B cell (primary cell): ENCODE results near the gene CERS6.

ENCODE experiments used
- EZH2 ChIP-seq: IDR thresholded peaks from 2 replicates; pipeline ENCODE4 v1.6.1; 2012; ENCODE audit warnings: borderline replicate concordance, low read depth, mild to moderate bottlenecking, moderate library complexity, low read length; ENCODE audit not compliant: insufficient read depth, poor library complexity, severe bottlenecking
- TF ChIP-seq, protein P1 (sequence below): fragments of 200-600 bp; IDR thresholded peaks from one replicate; pipeline ENCODE4 v1.8.0; 2022; ENCODE audit warnings: antibody characterized with exemption, mild to moderate bottlenecking

DNA sequence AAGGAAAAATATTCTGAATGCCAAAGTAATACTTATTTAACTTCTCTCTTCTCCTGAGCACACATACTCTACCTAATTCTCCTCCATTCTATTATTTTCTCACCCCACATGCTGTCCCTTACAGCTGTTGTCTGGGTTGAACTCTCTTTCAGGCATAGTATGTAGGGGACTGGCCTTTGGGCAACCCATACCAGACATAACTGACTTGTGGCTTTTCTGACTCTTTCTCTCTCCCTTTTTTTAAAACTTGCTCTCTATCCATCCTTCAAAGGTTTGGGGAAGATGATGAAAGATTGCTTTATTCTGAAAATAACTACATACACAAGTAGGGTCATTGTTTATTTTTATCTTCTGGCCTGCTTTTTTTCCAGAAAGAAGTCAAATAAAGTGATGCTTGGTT is 276.4 kb downstream of the CERS6 start:
- TF ChIP-seq, protein P1, sequence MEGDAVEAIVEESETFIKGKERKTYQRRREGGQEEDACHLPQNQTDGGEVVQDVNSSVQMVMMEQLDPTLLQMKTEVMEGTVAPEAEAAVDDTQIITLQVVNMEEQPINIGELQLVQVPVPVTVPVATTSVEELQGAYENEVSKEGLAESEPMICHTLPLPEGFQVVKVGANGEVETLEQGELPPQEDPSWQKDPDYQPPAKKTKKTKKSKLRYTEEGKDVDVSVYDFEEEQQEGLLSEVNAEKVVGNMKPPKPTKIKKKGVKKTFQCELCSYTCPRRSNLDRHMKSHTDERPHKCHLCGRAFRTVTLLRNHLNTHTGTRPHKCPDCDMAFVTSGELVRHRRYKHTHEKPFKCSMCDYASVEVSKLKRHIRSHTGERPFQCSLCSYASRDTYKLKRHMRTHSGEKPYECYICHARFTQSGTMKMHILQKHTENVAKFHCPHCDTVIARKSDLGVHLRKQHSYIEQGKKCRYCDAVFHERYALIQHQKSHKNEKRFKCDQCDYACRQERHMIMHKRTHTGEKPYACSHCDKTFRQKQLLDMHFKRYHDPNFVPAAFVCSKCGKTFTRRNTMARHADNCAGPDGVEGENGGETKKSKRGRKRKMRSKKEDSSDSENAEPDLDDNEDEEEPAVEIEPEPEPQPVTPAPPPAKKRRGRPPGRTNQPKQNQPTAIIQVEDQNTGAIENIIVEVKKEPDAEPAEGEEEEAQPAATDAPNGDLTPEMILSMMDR: no peak
- TF ChIP-seq EZH2: no peak
